GM12864 (cell line): ENCODE data around the gene GLOD5.

ENCODE experiments used
- DNase-seq: peaks from one replicate; pipeline ENCODE4 v3.0.0-alpha.2; 2011; ENCODE audit warnings: low read depth
- H3K4me3 ChIP-seq: 2 replicates; pipeline ENCODE4 v1.5.1; 2011; ENCODE audit warnings: mild to moderate bottlenecking, low read depth, low read length, control low read depth
- CTCF ChIP-seq: IDR thresholded peaks from 2 replicates; pipeline ENCODE4 v1.5.1; 2011; ENCODE audit warnings: low read depth, mild to moderate bottlenecking, moderate library complexity, low read length, control low read depth, inconsistent platforms; ENCODE audit errors: missing control alignments

The GLOD5 gene

GRCh38 chrX:48719958-48720357, 41.6 kb upstream of the GLOD5 start:
- DNase-seq: no peak
- H3K4me3 ChIP-seq: no peak overlapping the region
- no peak for TF ChIP-seq CTCF

DNA sequence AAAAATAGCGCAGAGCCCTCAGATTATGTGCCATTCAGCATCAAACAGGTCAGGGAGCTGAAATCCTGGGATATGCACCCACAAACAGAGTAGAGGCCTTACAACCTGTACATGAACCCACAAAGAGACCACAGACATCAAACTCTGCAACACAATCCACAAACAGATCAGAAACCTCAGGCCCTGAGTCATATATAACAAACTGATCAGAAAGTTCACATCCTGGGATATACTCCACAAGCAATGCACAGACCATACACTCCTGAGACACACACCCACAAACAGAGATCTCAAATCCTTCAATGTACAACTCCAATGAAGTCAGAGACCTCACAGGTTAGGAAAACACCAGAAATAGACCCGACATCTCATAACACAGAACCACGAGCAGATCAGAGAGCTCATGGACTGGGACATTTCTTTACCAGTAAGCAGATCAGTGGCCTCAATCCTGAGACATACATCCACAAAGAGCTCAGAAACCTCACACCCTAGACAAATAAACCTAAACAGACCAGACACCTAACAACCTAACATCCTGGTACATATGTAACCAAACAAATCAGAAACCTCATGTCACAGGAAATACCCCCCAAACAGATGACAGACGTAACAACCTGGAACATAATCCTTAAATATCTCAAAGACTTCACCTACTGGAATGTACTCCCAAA, 40.8 kb upstream of the GLOD5 start:
- H3K4me3 ChIP-seq: no peak overlapping the region
- DNase-seq: no peak
- no peak for TF ChIP-seq CTCF

- H3K4me3 ChIP-seq: no peak overlapping the region
- no peak for DNase-seq
- no peak for TF ChIP-seq CTCF
These were observed 39.6 kb upstream of the GLOD5 start for GRCh38 chrX:48721916-48722315.

DNA sequence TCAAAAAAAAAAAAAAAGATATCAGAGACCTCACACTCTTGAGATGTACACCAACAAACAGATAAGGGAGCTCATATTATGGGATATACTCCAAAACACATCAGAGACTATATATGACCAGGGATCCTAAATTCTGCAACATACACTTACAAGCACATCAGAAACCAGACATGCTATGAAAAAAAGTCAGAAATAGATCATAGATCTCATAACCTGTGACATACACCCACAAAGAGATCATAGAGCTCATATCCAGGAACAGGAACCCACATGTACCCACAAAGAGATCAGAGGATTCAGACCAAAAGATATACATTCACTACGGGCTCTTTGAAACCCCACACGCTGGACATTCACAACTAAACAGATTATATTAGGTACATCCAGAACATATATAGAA, 35.0 kb upstream of the GLOD5 start:
- no peak for DNase-seq
- no peak overlapping the region for H3K4me3 ChIP-seq
- TF ChIP-seq CTCF: no peak

GRCh38 chrX:48728653-48729052, 32.9 kb upstream of the GLOD5 start:
- no peak for TF ChIP-seq CTCF
- no peak for DNase-seq
- H3K4me3 ChIP-seq: no peak overlapping the region

- no peak for TF ChIP-seq CTCF
- no peak for DNase-seq
- H3K4me3 ChIP-seq: no peak overlapping the region; the same call in 1 of the 2 replicates
These were observed 25.2 kb upstream of the GLOD5 start for GRCh38 chrX:48736303-48736702.

GRCh38 chrX:48736878-48737212, 24.7 kb upstream of the GLOD5 start:
- DNase-seq: no peak
- TF ChIP-seq CTCF: no peak
- H3K4me3 ChIP-seq: peak overlapping the region; percentile 49; the same call in 1 of the 2 replicates
